ENCODE data around the gene ESPN.

Gene ESPN

GRCh38 chr1:6473156-6473555 is 48.6 kb downstream of the ESPN start:
- no peak overlapping the region for H3K9ac ChIP-seq
- TF ChIP-seq, protein P1, sequence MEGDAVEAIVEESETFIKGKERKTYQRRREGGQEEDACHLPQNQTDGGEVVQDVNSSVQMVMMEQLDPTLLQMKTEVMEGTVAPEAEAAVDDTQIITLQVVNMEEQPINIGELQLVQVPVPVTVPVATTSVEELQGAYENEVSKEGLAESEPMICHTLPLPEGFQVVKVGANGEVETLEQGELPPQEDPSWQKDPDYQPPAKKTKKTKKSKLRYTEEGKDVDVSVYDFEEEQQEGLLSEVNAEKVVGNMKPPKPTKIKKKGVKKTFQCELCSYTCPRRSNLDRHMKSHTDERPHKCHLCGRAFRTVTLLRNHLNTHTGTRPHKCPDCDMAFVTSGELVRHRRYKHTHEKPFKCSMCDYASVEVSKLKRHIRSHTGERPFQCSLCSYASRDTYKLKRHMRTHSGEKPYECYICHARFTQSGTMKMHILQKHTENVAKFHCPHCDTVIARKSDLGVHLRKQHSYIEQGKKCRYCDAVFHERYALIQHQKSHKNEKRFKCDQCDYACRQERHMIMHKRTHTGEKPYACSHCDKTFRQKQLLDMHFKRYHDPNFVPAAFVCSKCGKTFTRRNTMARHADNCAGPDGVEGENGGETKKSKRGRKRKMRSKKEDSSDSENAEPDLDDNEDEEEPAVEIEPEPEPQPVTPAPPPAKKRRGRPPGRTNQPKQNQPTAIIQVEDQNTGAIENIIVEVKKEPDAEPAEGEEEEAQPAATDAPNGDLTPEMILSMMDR (IDR thresholded peaks at IDR 0.05) = no peak
- H3K79me2 ChIP-seq = no peaks in the 10 kb centered on the region
- no peak overlapping the region for H3K4me3 ChIP-seq (ENCODE audit: low read depth, low read length)
- no peak overlapping the region for H3K27ac ChIP-seq
- H3K36me3 ChIP-seq (ENCODE audit: control insufficient read depth, insufficient read depth, low read length) = no peaks in the 10 kb centered on the region
- peaks cover 7% of the 10 kb centered on the region for H3K4me1 ChIP-seq
- no peak overlapping the region for H2AFZ ChIP-seq
- H3K9me3 ChIP-seq (ENCODE audit: control insufficient read depth, low read length) = no peaks in the 10 kb centered on the region
- no peak overlapping the region for H3K4me2 ChIP-seq (ENCODE audit: low read length)
- H3K27me3 ChIP-seq (ENCODE audit: control insufficient read depth, insufficient read depth, low read length) = no peaks in the 10 kb centered on the region

DNA sequence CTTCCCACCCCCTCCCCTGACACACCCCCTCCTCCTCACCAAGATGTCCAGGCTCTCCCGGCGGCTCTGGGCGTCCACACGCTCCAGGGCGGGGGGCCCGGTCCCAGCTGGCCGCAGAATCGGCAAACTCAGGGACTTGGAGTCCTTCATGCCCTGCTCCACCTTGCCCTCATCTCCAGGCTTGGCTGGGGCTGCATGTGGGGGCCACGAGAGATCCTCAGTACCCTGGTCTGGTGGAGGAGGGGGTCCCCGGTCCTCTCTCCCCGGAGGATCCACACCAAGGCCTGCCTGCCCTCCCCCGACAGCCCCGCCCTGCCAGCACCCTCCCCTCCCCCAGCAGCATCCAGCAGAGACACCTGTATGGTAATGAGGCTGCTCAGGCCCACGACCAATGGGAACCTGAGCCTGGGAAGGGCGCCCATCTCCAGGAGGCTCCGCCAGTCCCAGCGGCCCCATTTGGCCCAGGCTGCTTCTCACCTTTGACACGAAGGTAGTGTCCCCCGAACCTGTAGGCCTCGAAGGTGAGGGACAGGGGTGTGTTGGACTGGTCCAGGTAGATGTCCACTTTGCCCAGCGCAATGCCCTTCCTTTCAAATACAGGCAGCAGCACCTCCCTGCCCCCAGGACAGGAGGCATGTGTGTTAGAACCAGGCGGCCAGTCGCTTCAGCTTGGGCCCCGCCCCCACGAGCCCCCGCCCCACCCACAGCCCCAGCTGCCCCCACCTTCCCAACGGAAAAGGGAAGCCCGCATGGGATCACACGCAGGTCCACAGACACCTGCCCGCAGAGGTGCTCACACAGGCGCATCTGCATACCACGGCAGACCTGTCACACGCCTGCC is 49.6 kb downstream of the ESPN start:
- no peaks in the 10 kb centered on the region for H3K9me3 ChIP-seq (ENCODE audit: control insufficient read depth, low read length)
- no peaks in the 10 kb centered on the region for H3K36me3 ChIP-seq (ENCODE audit: control insufficient read depth, insufficient read depth, low read length)
- TF ChIP-seq, protein P1 (IDR thresholded peaks at IDR 0.05) = no peak
- peaks cover 7% of the 10 kb centered on the region for H3K4me1 ChIP-seq
- no peak overlapping the region for H3K4me3 ChIP-seq (ENCODE audit: low read depth, low read length)
- H3K27ac ChIP-seq = no peak overlapping the region
- no peak overlapping the region for H3K4me2 ChIP-seq (ENCODE audit: low read length)
- no peak overlapping the region for H2AFZ ChIP-seq
- no peak overlapping the region for H3K9ac ChIP-seq
- no peaks in the 10 kb centered on the region for H3K79me2 ChIP-seq
- no peaks in the 10 kb centered on the region for H3K27me3 ChIP-seq (ENCODE audit: control insufficient read depth, insufficient read depth, low read length)

DNA sequence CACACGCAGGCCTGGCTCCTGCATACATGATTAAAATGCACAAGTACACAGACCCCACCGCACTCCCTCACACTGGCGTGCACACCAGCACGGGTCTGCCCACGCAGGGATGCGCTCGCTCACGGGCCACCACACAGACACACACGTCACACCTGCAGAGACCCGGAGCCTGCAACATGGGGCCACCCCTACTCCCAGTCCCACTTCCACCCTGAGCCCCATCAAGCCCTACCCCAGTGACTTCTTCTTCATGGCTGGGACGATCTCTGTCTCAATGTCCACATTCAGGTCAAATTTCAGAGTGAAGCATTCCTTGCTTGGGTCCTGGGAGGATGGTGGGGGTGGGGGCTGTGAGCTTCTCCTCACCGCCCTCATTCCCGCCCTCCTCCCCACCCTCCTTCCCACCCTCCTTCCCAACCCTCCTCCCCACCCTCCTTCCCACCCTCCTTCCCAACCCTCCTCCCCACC is 50.3 kb downstream of the ESPN start:
- H3K4me1 ChIP-seq = peaks cover 7% of the 10 kb centered on the region
- H3K36me3 ChIP-seq (ENCODE audit: control insufficient read depth, insufficient read depth, low read length) = no peaks in the 10 kb centered on the region
- no peak overlapping the region for H3K4me2 ChIP-seq (ENCODE audit: low read length)
- TF ChIP-seq, protein P1 (IDR thresholded peaks at IDR 0.05) = no peak
- H3K9me3 ChIP-seq (ENCODE audit: control insufficient read depth, low read length) = no peaks in the 10 kb centered on the region
- no peaks in the 10 kb centered on the region for H3K79me2 ChIP-seq
- H2AFZ ChIP-seq = no peak overlapping the region
- no peak overlapping the region for H3K9ac ChIP-seq
- no peaks in the 10 kb centered on the region for H3K27me3 ChIP-seq (ENCODE audit: control insufficient read depth, insufficient read depth, low read length)
- no peak overlapping the region for H3K27ac ChIP-seq
- no peak overlapping the region for H3K4me3 ChIP-seq (ENCODE audit: low read depth, low read length)

DNA sequence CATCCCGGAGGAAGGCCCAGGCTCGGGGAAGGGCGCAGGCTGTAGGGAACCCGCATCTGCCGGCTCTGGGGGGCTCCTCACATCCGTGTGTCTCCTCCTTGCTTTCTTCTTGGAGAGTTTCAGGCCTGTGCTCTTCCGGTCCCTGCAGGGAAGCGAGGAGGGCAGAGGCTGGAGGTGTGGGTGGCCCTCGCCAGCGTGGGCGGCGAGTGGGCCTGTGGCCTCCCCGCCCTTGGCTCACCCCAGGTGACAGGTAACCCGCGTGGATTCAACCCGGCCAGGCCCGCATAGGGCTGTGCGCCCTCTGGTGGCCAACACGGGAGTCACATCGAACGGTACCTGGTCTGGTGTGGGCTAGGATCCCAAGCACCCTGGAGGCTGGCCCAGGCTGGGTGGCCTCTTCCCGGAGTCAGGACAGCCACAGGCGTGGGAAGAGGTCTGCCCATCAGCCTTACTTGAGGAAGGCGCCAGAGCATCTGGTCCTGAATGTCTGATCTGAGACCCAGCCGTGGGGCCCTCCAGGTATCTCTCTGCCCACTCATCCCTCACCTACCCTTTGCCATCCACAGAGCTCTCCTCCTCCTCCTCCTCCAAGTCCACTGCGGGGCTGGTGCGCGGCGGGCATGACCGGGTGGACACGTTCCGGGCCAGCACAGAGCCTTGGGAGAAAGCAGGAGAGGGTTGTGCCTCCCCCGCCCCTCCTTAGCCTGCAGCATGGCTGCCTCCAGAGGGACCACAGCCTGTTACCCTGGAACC is 51.0 kb downstream of the ESPN start:
- no peak overlapping the region for H3K4me3 ChIP-seq (ENCODE audit: low read depth, low read length)
- TF ChIP-seq, protein P1 (IDR thresholded peaks at IDR 0.05) = peak; percentile 75
- H3K27ac ChIP-seq = no peak overlapping the region
- no peaks in the 10 kb centered on the region for H3K79me2 ChIP-seq
- H2AFZ ChIP-seq = no peak overlapping the region
- no peak overlapping the region for H3K4me2 ChIP-seq (ENCODE audit: low read length)
- no peak overlapping the region for H3K9ac ChIP-seq
- H3K36me3 ChIP-seq (ENCODE audit: control insufficient read depth, insufficient read depth, low read length) = no peaks in the 10 kb centered on the region
- H3K9me3 ChIP-seq (ENCODE audit: control insufficient read depth, low read length) = no peaks in the 10 kb centered on the region
- H3K27me3 ChIP-seq (ENCODE audit: control insufficient read depth, insufficient read depth, low read length) = no peaks in the 10 kb centered on the region
- peaks cover 7% of the 10 kb centered on the region for H3K4me1 ChIP-seq

Measured in parathyroid adenoma (tissue), 2 donors.